GM04504 (cell line): ENCODE measurements around the gene ADA.

ENCODE experiments used
- DNase-seq: peaks from one replicate; pipeline ENCODE4 v3.0.0-alpha.2; 2012; ENCODE audit warnings: low read depth

Gene ADA

DNA sequence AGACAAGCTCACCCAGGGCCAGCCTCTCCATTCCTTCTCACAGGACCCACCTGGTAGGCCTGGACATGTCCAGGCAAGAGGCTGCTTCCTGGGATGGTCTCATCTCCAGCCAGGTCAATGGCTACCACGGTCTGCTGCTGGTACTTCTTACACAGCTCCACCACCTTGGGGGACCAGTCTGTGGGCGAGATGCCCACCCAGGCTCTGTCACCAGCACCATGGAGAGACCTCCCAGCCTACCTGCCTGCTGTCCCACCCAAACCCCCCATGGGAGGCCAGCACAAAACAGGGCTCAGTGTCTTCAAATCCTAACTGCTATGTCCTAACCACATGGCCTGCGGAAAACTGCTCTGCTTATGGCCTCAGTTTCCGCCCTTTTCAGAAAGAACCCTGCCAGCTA, 27.3 kb downstream of the ADA start:
- no peak for DNase-seq

DNA sequence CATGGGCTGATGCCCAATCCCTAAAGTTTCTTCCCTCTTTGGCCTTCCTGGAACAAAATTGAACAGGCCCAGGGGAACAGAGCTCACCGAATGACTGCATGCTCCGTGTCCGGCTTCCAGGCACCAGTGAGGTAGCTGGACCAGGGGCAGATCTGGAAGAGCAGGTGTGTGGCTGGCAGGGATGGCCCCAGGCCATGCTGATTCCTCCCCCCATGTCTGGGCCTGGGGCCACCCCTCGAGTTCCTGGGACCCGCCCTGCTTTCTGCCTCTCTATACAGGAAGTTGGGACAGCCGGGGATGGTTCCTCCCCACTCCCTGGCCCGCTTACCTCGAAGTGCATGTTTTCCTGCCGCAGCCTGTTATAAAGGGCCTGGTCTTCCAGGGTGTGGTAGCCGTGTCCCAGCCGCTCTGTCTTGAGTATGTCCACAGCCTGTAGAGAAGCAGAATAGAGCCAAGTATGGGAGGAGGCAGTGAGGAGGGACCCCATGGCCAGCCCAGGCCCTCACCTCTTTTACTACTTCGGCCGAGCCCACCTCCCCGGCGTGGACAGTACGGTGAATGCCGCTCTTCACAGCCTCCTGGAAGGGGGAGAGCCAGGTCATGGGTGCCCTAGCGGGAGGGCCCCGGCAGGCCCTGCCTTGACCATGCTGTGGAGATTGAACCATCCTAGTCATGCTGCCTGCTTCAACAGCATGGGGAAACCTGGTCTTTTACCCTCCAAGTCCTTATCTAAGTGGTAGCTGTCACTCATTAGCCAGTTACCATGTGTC, 28.8 kb downstream of the ADA start:
- no peak for DNase-seq

GRCh38 chr20:44621939-44622338, 29.6 kb downstream of the ADA start:
- DNase-seq, result no peak

DNA sequence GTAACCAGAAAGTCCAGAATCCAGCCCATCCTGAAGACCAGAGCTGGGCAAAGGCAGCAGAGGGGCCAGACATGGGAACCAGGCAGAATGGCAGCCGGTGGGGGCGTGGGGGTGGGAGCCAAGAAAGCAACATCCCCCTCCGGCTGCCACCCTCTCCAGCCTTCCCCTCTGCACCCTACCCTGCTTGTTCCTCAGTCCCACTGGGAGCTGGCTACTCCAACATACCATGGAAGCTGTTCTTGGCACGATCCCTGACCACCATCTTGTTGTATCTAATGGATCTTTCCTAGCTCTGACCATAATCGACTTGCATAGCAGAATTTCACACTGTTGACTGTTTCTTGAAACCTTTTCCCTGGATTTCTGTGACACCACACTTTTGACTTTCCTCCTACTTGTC, 30.2 kb downstream of the ADA start:
- DNase-seq, result no peak

DNA sequence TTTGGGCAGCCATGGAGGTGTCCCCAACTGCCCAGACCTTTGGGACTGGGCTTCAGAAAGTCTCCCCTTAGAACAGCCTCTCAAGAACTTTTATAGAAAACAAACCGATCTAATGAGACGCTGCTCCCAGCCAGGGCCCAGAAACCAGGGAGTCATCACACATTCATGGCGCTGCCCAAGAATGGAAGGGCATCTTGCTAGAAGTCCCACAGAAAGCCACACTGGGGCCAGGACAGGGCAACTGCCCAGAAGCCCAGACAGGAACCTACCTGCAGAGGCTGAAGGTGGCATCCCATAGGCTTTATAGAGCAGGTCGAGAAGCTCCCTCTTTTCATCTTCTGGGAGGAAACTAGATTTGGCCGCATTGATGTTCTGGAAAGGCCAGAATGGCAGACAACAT, 31.5 kb downstream of the ADA start:
- DNase-seq, result no peak

DNA sequence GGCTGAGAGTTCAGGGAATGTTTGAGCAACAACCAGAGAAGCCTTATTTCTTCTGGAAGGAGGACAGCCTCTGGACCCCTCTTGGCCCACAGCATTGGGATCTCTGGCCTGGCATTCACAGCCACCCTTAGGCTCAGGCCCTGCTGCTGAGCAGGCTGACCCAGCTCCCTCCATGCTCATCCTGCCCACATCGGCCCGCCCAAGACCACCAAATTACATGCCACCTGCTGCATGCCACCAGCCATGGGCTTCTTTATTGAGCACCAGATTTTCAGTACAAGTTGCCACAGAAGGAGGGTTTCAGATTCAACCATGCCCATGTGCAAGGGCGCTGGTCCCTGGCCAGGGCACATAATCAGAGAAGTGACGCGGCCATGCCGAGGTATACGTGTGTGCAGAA, 32.2 kb downstream of the ADA start:
- no peak for DNase-seq

GRCh38 chr20:44618318-44618731, 33.2 kb downstream of the ADA start:
- DNase-seq, result no peak

- DNase-seq, result no peak
Observed at GRCh38 chr20:44616604-44616964, 34.9 kb downstream of the ADA start.

- DNase-seq, result no peak
Observed at GRCh38 chr20:44615876-44616603, 35.5 kb downstream of the ADA start.

GRCh38 chr20:44615169-44615791, 36.2 kb downstream of the ADA start:
- no peak for DNase-seq

DNA sequence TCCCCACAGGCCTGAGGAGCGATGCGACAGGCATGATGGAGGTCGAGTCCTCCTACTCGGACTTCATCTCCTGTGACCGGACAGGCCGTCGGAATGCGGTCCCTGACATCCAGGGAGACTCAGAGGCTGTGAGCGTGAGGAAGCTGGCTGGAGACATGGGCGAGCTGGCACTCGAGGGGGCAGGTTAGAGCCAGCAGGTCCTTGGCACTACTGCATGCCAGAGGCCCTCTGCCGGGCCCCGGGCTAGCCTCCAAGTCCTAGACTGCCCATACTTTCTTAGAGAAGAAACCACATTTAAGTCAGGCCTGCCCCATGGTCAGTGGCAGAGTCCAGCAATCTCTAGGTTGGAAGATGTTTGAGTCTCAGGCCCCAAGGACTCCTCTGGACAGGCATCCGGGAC, 37.0 kb downstream of the ADA start:
- DNase-seq, result no peak

GRCh38 chr20:44613575-44613974, 37.9 kb downstream of the ADA start:
- no peak for DNase-seq

GRCh38 chr20:44610313-44610962, 41.1 kb downstream of the ADA start:
- no peak for DNase-seq

GRCh38 chr20:44609516-44610312, 41.8 kb downstream of the ADA start:
- peak; percentile 68 for DNase-seq

DNA sequence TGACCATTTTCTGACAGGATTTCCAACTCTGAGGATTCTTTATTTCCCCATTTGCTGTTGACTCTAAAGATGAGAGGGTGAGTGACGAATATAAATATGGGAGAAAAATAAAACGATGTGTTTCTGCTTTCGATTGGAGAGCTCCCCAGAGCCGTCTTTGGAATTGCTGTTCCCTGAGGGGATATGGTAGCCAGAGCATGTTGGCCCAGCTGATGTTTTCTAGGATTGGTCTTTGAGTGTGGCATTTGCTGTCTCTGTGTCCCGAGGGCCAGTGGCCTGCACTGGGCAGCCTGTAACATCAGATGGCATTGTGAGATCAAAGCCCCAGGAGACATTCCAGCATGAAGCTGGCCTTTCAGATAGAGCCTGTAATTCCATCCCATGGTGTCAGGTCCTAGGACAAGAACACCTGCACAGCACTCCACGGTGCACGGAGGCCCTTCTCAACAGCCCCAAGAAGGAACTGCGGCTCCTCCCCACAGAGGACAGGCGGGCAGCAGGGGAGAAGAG, 42.4 kb downstream of the ADA start:
- DNase-seq, result no peak

GRCh38 chr20:44606725-44607441, 44.6 kb downstream of the ADA start:
- no peak for DNase-seq

DNA sequence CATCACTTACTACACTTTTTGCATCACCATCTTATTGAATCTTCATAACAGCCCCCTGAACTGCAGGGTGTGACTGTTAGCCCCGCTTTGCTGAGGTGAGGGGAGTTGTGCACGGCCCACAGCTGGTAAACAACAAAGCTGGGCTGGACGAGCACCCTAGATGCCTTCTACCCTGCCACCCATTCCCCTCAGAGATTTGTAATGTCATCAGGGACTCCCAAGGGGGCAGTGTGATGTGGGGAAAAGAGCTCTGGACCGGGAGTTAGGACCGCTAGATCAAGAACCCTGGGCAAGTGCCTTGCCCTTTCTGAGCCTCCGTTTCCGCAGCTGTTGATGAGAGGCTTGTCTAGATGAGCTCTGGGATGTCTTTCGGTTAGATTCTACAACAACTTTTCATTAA, 48.2 kb downstream of the ADA start:
- DNase-seq, result no peak

DNA sequence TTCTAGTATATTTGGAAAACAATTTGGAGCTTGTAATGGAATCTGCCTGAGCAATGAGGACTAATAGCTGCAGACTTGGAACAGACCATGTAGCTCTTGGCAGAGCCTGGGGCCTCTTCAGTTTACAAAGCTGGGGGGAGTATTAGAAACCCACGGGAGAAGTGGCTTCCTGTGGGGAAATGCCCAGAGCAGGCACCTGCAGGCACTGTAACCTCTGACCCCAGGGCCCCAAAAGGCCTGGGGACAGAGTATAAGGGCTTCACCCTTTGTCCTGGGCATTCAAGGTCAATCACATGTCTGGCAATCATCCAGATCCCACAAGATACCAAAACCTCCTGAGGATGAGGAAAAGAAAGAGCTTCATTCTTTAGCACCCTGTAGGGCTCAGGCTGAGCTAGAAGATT, 49.7 kb downstream of the ADA start:
- DNase-seq, result peak; percentile 55

GRCh38 chr20:44601236-44601671, 50.2 kb downstream of the ADA start:
- no peak for DNase-seq

DNA sequence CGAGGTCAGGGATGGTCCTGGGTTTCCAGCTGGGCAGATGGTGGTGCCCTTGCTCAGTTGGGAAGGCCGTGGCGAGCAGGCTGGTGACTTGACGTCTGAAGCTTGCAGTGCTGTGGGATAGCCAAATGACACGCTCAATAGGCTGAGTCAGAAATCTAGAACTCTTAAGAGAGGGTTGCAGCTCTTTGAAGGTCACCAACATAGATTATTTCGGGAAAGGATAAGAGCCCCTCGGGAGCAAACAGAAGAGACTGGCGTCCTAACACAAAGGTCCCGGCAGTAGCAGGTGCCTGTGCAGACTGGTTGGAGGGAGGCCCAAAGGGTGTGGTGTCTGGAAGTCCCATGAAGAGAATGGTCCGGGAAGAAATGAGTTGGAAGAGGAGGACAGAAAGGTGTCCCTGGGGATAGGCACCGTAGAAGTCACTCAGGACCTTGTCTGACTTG, 50.7 kb downstream of the ADA start:
- DNase-seq, result no peak

GRCh38 chr20:44600301-44600700, 51.2 kb downstream of the ADA start:
- DNase-seq, result no peak
